NCI-H748 (cell line): ENCODE measurements around the gene AKT1.

ENCODE experiments used
- DNase-seq: peaks from one replicate; lab custom pipeline; 2025; ENCODE audit not compliant: unreplicated experiment; lab: John Stamatoyannopoulos, UW

Gene AKT1

DNA sequence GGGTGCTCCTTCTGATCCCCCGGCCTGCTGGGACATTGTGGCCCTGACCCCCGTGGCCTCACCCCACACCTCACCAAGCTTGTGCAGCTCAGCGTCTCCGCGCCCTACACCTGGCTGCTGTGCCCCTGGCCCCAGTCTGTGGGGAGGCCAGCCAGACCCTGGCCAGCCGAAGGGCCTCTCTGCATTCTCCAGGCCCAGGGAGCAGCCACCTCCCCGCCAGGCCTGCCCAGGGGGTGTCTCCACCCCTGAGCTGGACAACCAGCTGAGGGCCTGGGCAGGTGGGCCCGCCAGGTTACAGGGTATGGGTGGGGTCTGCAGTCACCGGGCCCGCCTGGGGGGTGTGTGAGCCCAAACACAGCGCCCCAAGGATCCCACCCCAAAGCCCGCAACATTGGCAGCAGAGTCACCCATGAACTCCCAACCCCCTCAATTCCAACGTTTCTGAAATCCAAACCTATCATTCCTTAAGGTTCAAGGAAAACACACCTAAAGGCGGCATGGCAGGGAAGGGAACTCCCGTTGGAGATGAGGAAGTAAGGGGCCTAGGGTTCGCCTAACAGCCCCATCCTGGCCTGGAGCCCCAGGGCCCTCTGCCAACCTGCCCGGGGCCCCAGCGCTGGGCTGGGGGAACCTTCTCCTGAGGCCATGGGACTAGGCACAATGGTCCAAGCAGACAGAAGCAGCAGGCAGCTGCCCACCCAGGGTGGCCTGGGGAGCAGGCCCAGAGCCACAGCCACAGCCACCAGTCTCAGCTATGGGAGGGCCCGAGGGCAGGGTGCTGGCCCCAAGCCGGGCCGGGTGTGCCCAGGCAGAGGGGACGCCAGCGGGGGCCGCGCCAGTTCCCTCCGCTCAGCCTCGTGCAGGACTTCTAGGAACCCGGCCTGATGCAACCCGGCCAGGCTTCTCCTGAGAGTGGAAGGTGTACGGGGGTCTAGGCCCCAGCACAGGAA lies 8.5 kb downstream of the AKT1 start:
- no peak for DNase-seq

DNA sequence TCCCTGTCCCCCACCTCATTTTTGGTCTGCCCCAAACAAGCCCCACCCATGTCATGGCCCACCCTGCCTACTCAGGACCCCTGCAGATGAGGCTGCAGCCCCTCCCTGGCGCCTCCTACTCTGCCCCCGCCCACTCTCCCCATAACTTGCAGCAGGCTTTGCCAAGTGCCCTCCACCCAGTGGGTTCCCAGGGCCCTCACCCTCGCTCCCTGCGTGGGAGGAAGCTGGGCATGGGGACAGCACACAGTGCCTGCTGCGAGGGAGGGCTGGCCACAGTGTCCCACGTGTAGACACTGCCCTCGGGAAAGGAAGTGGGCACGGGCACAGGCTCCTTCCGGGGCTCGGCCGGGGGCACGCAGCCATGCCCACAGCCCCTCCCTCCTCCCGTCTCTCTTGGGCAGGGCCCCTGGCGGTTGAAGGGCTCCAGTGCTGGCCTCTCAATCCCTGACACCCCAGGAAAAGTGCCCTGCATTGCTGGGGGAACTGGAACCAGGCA lies 9.4 kb downstream of the AKT1 start:
- DNase-seq = no peak

DNA sequence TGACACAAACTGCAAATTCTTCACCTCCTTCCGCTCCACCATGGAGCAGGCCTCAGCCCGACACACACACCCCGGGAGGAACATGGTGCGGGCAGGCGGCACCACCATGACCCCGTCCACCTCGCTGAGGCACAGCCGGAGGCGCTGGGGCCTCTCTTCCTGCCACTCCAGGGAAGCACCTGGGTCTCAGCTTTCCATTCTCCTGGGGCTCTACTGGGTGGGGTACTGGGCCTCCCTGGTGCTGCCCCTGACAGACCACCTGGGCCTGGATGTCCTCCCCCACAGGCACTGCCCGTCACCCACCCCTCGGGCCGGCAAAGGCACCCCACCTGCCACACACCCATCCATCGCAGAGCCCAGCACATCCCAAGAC lies 9.9 kb downstream of the AKT1 start:
- no peak for DNase-seq

DNA sequence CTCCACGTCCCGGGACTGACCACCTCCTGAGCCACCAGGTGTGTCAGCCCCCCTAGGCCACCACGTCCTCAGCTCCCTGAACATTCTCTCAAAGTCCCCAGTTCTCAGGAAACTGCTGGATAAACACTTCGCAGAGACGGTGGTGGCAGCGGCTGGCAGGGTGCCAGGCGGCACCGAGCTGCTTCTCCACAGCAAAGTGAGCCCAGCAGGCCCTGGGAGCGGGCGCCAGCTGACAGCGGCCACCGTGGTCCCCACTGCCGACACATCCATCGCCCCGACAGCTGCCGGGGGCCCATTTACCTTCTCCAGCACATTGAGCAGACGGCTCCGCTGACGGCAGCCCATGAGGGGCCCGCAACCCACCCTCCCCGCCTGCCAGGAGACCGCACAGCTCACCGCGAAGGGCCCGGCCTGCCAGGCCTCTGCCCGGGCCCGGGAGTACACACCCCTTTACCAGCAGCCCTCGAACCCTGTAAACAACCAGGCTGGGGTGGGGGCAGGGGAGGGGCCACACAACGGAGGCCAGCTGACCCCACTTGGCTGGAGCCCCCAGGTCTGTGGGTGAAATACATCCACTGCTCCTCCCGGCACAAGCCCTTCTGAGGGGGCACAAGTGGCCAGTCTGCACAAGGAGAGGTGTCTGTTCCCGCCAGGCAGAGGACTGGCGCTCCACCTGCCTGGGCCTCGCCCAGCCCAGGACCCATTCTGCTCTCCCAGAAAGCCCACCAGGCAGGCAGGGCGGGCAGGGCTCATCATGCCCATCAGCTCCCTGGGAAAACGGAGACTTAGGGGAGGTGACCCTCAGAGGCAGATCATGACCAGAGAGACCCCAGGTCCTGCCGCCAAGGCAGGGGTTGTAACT lies 10.5 kb downstream of the AKT1 start:
- peak; percentile 29 for DNase-seq

DNA sequence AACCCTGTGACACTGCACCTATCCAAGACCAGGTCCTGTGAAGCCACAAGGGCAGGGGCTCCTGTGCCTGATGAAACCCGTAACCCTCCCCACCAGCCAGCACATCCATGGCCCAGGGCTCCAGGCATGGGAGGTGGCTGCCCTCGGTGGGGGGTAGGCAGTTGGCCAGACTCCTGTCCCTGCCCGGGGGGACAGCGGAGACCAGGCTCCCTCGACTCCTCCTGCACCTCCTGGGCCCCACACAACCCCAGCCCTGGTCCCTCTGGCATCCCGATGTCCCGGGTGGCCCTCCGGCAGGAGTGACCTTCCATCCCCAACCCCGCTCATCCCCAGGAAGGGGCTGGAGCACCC lies 11.4 kb downstream of the AKT1 start:
- DNase-seq = no peak

DNA sequence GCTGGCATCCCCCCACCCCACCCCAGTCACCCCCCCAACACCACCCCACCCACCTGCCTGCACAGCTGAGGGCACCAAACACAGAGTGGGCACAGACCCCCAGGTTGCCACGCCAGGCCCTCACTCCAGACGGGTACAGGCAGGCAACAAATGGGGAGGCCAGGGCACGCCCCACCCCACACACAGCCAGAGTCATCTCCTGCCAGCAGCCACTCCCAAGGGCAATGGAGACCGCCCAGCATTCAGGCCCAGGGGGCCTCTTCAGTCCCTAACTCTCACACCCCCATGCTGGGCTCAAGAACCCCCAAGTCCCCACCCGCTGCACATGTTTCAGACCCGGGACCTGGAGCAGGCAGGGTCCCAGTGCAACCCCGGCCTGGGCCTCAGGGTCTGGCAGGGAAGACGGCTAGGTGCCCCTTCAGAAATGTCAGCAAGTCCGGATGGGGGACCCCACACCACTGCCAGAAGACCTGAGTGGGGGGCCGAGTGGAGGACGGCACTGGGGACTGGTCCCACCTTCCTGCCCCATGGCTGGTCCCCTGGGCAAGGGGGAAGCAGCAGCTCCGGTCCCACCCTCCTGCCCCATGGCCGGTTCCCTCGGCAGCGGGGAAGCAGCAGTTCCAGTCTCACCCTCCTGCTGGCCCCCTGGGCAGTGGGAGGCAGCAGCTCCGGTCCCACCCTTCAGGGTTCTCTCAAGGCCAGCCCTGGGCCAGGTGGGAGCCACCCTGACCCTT lies 11.9 kb downstream of the AKT1 start:
- DNase-seq = no peak

DNA sequence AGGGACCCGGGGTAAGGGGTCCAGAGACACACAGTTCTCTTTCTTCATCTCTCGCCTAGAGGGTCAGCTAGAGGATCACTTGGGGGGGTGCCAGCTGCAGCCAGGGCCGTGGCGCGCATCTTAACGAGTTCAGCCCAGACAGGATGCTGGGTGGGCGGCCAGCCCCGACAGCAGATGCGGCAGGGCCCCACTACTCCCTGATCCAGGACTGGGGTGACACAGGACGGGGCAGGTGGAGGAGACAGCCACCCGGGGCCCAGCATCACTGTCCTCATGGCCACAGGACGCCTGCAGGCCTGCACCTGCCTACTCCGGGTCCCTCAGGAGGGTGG lies 12.8 kb downstream of the AKT1 start:
- DNase-seq = no peak

DNA sequence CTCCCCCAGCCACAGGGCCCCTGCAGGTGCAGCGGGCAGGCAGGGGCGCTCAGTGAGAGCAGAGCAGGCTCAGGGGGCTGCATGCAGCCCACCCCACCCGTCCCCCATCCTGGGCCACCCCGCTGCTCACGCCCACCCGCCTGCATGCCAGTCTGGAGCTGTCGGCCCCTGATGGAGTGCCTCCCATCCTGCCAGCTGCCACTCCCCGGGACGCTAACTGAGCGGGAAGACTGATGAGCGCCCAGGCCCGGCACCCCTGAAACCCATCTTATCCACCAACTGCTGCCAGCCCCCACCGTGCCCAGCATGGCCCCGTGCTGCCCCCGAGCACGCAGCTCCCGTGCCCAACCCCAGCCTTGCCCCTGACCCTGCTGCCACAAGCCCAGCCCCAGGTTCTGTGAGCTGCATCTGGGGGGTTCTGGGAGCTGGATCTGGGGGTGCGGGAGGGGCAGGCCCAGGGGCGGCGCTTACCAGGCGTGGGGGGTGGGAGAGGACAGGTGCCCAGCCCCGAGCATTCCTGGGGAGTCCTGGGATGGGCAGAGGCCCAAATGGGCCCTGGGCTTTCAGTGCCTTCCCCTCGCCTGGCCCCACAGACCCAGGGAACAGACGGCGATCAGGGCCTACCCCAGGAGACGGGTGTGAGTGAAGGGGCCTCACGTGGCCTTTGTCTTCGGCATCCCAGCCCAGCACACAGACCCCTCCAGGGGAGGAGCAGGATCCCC lies 13.3 kb downstream of the AKT1 start:
- no peak for DNase-seq

DNA sequence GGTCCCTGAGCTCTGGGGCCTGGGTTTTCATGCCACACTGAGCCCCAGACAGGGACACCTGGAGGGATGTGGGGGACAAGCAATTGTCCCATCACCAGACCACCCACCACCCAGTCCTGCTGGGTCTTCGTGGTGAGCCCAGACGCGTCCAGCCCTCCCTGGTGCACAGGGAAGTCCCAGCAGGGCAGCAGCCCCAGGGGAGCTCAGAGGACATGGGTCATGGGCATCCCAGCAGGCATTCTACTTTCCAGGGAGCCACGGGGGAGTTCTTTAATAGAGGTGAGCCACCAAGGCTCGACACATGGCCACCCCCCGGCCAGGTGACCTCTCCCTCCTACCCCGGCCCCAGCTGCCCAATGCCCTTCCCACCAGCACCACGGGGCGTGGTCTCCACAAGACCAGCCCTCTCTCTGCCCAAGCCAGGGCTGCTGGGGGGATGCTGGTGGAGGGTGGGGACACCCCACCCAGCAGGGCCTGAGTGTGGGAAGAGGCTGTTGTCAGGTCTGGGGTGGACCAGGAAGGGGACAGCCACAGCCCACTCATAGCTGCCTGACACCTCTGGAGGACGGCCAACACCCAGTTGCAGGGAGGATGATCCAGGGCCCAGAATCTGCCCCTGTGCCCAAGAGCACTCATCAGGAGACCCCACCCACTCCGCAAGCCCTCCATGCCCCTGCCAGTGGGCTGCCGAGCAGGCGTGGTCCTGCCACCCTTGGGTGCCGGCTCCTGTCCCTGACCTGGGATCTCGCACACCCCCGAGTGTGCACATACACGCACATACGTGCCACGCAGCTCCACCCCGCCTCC lies 14.1 kb downstream of the AKT1 start:
- DNase-seq = no peak

DNA sequence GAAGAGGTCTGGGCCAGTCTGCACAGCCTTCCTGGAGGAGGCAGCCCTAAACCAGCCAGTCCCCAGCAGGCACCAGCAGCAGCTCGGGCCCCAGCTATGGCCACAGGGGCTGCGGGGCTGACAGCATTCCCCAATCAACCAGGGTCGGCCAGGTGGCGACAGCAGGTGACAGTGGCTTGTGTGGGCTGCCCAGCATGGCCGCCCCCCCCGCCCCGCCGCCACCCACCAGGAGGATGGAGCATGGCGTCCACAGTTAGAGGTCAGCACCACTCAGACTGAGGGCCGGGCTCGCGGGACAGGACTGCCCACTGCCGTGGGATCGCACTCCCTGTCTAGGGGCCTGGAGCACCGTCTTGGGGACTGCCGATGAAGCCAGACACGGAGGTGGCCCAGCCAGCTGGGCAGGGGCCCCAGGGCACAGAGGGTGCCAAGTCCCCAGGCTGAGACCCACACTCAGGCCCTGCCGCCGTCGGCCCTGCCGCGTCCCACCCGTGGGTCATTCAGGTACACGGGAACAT lies 15.0 kb downstream of the AKT1 start:
- DNase-seq = no peak

DNA sequence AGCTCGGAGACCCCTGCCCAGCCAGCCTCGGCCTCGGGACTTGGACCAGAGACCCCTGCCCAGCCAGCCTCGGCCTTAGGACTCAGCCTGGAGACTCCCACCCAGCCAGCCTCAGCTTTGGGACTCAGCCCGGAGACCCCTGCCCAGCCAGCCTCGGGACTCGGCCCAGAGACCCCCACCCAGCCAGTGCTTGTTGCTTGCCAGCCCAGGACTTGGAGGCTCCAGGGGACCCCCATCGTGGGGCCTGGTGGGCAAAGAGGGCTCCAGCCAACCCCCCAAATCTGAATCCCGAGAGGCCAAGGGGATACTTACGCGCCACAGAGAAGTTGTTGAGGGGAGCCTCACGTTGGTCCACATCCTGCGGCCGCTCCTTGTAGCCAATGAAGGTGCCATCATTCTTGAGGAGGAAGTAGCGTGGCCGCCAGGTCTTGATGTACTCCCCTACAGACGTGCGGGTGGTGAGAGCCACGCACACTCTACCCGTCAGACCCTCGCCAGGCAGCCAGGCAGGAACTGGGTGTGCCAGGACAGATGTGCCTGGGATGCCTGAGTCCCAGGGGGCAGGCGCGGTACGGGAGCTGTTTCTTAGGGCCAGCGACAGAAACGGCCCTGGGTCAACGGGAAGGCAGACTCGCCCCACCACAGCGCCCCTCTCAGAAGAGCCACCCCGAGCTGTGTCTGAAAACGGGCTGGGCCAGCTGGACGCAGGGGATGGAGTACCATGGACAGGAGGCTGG lies 15.6 kb downstream of the AKT1 start:
- DNase-seq = no peak

DNA sequence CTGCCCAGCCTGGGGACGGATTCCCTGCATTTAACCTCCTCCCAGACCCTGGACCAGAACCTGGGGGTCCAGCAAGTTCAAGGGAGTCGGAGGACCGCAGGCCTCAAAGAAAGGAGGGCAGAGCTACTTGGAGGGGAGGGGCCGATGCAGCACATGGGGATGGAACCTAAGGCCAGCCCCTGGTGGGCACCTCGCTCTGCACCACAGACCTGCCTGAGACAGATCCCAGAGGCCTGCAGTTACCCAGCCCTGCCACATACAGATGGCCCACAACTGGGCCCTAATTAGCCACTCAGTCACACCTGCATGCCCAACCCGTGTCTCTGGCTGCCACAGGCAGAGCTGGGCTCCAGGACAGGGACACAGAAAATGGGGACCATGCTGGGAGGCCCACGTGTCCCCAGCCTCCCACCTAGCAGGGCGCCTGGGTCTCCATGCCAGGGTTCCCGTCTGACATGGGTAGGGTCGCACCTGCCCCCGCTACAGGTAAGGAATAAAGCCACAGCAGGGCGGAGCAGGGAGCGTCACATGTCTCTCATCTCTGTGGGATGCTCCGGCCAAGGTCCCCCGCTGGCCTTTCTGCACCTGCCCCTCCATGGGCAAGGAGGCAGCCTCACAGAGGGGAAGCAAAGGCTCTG lies 16.7 kb downstream of the AKT1 start:
- peak; percentile 50 for DNase-seq

DNA sequence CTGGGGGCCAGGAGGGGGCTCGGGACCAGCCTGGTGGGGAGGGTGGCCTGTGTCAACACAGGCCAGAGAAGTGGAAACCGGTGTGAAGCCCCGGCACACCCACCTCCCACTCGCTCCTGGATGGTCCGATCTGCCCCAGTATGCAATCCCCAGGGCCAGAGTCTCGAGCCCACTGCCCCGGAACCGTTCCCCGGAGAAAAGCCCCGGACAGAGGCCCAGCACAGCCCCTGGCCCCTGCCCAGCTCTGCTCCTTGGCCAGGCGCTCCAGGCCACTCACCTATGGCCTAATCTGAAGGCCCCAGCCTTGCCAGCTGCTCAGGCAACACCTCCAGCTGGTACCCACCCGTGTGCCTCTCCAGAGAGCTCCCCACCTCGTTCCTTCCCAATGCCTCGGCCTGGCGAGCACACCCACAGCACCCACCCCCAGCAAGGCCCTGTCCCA lies 17.7 kb downstream of the AKT1 start:
- DNase-seq = no peak

DNA sequence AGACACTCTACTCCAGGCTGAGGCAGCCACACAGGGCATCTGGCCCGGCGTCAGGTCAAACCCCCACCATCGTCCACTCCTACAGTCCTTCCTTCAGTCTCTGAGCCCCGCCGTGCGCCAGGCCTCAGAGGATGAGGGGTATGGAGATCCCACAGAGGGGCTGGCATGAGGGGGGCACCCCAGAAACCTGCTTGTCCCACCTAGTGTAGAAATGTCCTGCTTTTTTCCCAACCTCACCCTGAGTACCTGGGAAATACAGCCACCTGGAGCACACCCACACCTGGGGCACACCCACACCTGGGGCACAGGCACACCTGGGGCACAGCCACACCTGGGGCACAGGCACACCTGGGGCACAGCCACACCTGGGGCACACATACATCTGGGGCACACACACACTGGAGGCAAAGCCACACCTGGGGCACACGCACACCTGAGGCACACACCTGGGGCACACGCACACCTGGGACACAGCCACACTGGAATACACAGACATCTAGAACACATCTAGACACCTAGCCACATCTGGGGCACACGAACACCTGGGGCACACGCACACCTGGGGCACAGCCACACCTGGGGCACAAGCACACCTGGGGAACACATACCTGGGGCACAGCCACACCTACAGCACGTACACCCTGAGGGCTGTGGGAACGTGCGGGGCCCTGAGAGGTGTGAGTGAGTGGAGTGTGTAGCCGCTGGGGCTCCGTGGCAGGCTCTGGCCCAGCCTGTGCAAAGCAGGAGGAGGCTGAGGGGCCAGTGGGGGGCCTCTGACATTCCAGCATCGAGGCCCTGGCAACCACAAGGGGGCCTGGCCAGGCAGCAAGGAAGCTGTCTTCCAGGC lies 18.4 kb downstream of the AKT1 start:
- no peak for DNase-seq

DNA sequence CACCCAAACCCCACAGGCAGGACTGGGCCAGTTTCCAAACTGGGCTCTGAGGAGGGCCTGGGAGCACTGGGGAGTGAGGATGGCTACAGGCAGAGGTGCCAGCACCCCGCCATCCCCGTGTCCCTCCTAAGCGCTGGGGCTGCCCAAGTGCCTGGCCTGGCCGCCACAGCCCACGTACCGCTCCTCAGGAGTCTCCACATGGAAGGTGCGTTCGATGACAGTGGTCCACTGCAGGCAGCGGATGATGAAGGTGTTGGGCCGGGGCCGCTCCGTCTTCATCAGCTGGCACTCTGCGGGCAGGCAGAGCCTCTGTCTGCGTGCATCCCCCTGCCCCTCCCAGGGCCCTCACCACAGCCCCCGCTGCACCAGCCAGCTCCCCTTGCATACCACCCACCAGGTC lies 19.1 kb downstream of the AKT1 start:
- DNase-seq = no peak

DNA sequence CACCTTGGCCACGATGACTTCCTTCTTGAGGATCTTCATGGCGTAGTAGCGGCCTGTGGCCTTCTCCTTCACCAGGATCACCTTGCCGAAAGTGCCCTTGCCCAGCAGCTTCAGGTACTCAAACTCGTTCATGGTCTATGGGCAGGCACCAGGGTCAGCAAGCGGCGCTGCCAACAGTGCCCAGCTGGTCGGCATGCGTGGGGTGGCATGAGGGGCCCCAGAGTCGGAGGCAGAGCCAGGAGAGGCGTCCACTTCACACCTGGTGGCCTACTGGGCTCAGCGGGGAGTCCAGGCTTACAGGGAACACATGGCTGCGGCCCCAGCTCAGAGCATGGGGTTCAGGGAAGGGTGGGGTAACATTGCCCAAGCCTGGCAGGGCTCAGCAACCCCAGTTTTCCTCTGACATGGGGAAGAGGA lies 20.5 kb downstream of the AKT1 start:
- no peak for DNase-seq

DNA sequence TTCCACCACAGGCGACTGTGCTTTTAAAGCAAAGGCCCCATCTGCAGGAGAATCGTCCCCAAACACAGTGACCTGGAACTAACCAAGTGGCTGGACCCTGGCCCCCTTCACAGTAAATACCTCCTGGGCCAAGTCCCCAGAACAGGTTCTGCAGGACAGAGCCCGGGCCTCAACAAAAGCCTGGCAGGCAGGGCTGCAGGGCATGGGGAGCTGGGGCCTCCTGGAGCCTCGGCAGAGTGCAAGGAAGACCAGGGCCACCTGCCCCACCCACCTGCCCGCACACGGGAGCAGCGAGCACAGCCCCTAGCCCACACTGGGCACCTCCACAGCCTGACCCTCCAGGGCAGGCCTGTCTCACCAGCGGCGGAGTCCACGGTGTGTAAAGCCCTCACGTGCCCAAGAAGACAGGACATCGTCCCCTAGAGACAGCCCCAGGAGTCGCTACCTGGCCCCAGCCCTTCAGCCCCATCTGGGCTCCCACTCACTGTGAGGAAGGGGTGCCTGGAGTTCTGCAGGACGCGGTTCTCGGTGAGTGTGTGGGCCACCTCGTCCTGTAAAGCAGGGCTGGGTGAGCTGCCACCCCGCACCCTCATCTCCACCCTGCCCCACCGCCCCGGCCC lies 21.0 kb downstream of the AKT1 start:
- no peak for DNase-seq
